Right ventricle myocardium inferior (tissue), 1 donor: ENCODE measurements around the gene CD300E. TPM values are rescaled to one million over a fixed set of nuclear protein-coding genes. Genes with fewer than 3 reads are reported as not detected.

Experiments
- ATAC-seq: fragments of 200-7000 bp; cut with Tn5 transposase; one replicate; pipeline ENCODE4 v1.9.1; 2020; ENCODE audit warnings: mild to moderate bottlenecking, moderate library complexity
- DNase-seq: peaks from one replicate; pipeline ENCODE4 v3.0.0; 2021; ENCODE audit errors: missing footprints
- intact Hi-C: fragments of 100-400 bp; cut with DNase I; formaldehyde crosslinking; loops from one replicate; pipeline ENCODE4 v1.11.0; 2022
- long read RNA-seq: library from polyadenylated mRNA; unstranded; transcript quantifications from one replicate; pipeline ENCODE4 v2.0.0, GENCODE V29; 2021
- total RNA-seq: library from RNA; stranded (reverse); fragmentation: NEBNext Ultra II Directional; extraction: Animal tissue kit (Norgen Biotek cat#: 25700); gene quantifications from one replicate; pipeline ENCODE4 v1.2.1, GENCODE V29; 2021
- donor health status: DM: no; HTN: yes; CAD: no; lungs with severe emphysema.

CD300E gene
- 0.46 TPM for total RNA-seq
- long read RNA-seq, result 0 reads

- peak; percentile 55 for ATAC-seq
- intact Hi-C loops, result no loop called here
- DNase-seq, result no peak
Measured at GRCh38 chr17:74623693-74624093, at the start of gene CD300E. CD300E (minus strand) TSS chr17:74623738; CDS start chr17:74623621, 117 bp downstream.

GRCh38 chr17:74671031-74671771, 47.7 kb upstream of the CD300E start:
- peak; percentile 87 for DNase-seq
- intact Hi-C loops, result no loop called here
- ATAC-seq, result peak; percentile 88

GRCh38 chr17:74670329-74670728, 46.8 kb upstream of the CD300E start:
- no peak for ATAC-seq
- intact Hi-C loops, result no loop called here
- no peak for DNase-seq

- DNase-seq (no peak), ATAC-seq (no peak)
- intact Hi-C loops, result no loop called here
Measured at GRCh38 chr17:74663561-74663960, 40.0 kb upstream of the CD300E start.

- ATAC-seq (no peak), DNase-seq (no peak)
- intact Hi-C loops, result loop anchor here (5.0 kb wide), 2 partner anchors 77 to 202 kb away; partner anchors contain the start of gene RAB37
Measured at GRCh38 chr17:74659889-74660288, 36.4 kb upstream of the CD300E start.

GRCh38 chr17:74658620-74659019, 35.1 kb upstream of the CD300E start:
- no peak for ATAC-seq
- intact Hi-C loops, result loop anchor here (5.0 kb wide), 2 partner anchors 79 to 204 kb away; partner anchors contain the start of gene RAB37
- no peak for DNase-seq

- DNase-seq, result no peak
- intact Hi-C loops, result loop anchor here (5.0 kb wide), 2 partner anchors 83 to 208 kb away; partner anchors contain the start of gene RAB37
- no peak for ATAC-seq
Measured at GRCh38 chr17:74654742-74655141, 31.2 kb upstream of the CD300E start.

GRCh38 chr17:74652020-74652419, 28.5 kb upstream of the CD300E start:
- DNase-seq (no peak), ATAC-seq (no peak)
- intact Hi-C loops, result no loop called here

- intact Hi-C loops, result no loop called here
- no peak for ATAC-seq
Measured at GRCh38 chr17:74649909-74650308, 26.4 kb upstream of the CD300E start.

GRCh38 chr17:74647871-74648672, 24.5 kb upstream of the CD300E start:
- intact Hi-C loops, result no loop called here
- peak; percentile 28 for ATAC-seq
- no peak for DNase-seq

More at GRCh38 chr17:74649909-74650308, 26.4 kb upstream of the CD300E start:
- DNase-seq, result no peak

GRCh38 chr17:74646231-74646630, 22.7 kb upstream of the CD300E start:
- ATAC-seq, result no peak
- intact Hi-C loops, result no loop called here
- DNase-seq, result no peak

GRCh38 chr17:74645010-74645409, 21.5 kb upstream of the CD300E start:
- intact Hi-C loops, result no loop called here
- ATAC-seq, result no peak
- no peak for DNase-seq

- intact Hi-C loops, result no loop called here
- no peak for DNase-seq
- ATAC-seq, result no peak
Measured at GRCh38 chr17:74644419-74644818, 20.9 kb upstream of the CD300E start.

GRCh38 chr17:74643826-74644225, 20.3 kb upstream of the CD300E start:
- DNase-seq (no peak), ATAC-seq (no peak)
- intact Hi-C loops, result no loop called here

- ATAC-seq, result no peak
- no peak for DNase-seq
- intact Hi-C loops, result no loop called here
Measured at GRCh38 chr17:74642995-74643394, 19.5 kb upstream of the CD300E start.

- DNase-seq (no peak), ATAC-seq (no peak)
- intact Hi-C loops, result no loop called here
Measured at GRCh38 chr17:74642556-74642955, 19.0 kb upstream of the CD300E start.

GRCh38 chr17:74641958-74642298, 18.4 kb upstream of the CD300E start:
- intact Hi-C loops, result no loop called here
- DNase-seq (no peak), ATAC-seq (no peak)

- intact Hi-C loops, result no loop called here
- DNase-seq (no peak), ATAC-seq (no peak)
Measured at GRCh38 chr17:74641224-74641957, 17.9 kb upstream of the CD300E start.

- DNase-seq (no peak), ATAC-seq (peak; percentile 28)
- intact Hi-C loops, result no loop called here
Measured at GRCh38 chr17:74639704-74640151, 16.2 kb upstream of the CD300E start.
